Measurements from ENCODE around the gene DLGAP4. TPM values are rescaled to one million over a fixed set of nuclear protein-coding genes. Genes with fewer than 3 reads are reported as not detected.

DLGAP4 gene, protein sequence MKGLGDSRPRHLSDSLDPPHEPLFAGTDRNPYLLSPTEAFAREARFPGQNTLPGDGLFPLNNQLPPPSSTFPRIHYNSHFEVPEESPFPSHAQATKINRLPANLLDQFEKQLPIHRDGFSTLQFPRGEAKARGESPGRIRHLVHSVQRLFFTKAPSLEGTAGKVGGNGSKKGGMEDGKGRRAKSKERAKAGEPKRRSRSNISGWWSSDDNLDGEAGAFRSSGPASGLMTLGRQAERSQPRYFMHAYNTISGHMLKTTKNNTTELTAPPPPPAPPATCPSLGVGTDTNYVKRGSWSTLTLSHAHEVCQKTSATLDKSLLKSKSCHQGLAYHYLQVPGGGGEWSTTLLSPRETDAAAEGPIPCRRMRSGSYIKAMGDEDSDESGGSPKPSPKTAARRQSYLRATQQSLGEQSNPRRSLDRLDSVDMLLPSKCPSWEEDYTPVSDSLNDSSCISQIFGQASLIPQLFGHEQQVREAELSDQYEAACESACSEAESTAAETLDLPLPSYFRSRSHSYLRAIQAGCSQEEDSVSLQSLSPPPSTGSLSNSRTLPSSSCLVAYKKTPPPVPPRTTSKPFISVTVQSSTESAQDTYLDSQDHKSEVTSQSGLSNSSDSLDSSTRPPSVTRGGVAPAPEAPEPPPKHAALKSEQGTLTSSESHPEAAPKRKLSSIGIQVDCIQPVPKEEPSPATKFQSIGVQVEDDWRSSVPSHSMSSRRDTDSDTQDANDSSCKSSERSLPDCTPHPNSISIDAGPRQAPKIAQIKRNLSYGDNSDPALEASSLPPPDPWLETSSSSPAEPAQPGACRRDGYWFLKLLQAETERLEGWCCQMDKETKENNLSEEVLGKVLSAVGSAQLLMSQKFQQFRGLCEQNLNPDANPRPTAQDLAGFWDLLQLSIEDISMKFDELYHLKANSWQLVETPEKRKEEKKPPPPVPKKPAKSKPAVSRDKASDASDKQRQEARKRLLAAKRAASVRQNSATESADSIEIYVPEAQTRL
- polyA plus RNA-seq (ENCODE audit: insufficient read length in 4 of 4) = 10 to 100 TPM; 57.2 to 77.9 (median 63.3) TPM

DNA sequence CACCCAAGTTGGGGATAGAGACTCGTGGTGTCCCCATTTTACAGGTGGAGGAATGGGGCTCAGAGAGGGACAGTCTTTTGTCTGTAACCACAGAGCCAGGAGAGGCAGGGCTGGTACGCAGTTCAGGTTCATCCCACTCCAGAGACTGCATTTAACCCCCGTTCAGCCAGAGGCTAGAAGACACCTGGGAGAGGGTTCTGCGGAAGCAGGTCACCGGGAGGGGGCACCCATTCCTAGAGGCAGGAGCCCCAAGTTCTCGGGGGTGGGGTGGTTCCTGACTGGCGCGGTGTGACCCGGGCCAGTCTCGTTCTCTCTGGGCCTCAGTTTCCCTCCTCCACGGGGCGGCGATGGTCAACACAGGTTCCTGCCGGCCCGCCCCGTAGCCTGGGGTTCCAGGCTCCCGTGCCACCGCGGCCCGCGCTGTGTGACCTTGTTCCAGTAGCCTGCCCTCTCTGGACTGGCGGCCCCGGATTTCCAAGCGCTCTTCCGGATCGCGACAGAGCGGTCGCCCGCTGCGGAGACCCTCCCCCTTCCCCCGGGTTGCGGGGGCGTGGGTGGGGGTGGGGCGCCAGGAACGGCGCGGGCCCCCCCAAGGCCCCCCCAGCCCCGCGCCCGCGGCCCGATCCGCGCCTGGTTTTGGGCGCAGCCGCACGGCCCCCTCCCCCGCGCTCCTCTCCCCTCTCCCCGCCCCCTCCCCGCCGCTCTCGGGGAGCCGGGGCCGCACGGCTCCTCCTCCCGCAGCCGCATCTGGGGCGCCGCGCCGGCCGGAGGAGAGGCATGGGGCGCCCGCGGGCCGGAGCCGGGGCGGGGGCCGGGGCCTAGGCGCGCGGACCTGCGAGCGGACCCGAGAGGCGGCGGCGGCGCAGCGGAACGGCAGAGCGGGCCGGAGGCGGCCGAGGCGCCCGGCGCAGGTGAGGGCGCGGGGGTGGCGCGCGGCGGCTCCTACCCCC lies at the start of gene DLGAP4:
Gene DLGAP4, plus strand, starts transcription at position 738 of the 950 bp plus-strand sequence. CDS start 125,379 bp downstream, outside the sequence.
- DNase-seq (ENCODE audit: low read depth in 4 of 4, low spot score in 3 of 4) = no peak

DNA sequence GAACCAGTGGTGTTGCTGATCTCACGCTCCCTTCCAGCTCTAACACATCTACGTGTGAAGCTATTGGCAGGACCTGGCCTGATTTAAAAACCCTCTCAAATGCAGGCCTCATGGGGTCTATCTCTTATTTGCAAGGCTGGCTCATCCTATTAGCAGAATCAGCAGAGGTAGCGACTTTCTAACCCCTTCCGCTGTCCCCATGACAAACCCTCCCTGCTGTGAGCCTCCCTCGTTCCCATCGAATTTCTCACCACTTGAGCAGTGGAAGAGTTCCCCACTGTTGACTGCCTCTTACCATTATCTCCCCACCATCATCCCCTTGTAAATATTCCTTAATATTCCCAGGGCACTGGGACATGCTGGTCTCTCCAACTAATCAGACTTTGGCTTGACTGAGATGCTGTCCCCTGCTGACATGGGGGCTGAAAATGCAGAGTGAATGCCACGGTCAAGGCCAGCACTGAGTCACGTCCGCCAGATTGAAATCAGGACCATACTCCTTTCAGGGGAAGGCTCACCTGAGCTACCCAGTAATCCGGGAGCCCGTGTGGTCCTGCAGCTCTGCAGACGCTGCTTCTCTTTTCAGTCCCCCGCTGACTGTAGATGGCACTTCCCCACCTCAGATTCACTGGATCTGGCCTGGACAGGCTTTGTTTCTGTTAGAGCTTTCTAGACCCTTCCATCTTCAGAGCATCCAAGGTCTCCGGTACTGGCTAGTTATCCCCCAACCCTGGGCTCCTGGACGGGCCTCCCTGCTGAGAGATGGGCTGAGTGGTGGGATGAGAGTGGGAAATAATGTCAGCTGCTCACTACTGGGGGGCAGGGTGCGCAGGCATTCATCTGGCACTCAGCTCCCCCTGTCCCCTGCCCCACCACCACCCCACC lies 46.7 kb upstream of the DLGAP4 start:
- DNase-seq (ENCODE audit: low read depth in 4 of 4, low spot score in 3 of 4) = no peak

DNA sequence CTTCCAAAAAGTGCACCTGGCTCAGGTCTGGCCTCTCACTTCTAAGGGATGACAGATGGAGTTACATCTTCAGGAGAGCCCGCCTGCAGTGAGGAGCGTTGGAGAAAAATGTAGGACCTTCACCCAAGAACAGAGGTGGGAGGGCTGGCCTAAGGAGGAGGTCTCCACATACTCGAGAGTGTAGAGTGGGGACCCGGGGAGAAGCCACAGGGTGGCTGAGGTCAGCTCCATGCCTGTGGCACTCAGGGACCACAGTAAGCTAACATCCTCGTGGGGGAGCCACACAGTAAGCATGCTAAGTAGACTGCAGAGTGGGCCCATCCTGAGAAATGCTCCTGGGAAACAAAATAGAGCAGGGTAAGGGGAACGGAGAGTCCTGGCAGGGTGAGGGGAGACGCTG lies 45.8 kb upstream of the DLGAP4 start:
- no peak for DNase-seq (ENCODE audit: low read depth in 4 of 4, low spot score in 3 of 4)

DNA sequence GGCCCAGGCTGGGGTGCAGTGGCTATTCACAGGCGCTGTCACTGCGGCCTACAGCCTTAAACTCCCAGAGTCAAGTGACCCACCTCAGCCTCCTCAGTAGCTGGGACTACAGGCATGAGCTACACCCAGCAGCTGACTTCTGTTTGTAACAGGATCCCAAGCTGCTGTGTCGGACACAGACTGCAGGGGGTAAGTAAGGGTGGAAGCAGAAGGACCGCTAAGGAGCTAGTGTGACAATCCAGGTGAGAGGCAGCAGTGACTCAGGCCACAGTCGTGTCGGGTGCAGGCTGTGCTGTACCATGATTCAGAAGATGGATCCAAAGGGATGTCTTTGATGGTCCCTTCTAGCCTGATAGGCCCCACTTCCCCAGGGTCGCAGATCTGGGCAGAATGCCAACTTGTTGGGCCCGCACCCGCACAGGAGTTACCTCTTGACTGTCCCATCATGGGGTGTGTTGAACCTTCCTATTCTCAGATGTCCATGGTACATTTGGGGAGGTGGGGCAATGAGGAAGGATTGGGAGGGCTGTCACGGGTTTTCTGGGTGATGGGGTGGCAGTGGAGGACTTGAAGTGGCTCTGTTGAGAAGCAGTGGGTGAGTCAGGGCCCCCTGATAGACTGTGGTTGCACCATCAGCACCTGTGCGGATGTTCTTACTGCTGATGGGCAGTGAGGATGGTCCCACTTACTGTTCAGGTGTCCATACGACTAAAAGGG lies 44.6 kb upstream of the DLGAP4 start:
- DNase-seq (ENCODE audit: low read depth in 4 of 4, low spot score in 3 of 4) = no peak

- no peak for DNase-seq (ENCODE audit: low read depth in 4 of 4, low spot score in 3 of 4)
Observed at GRCh38 chr20:36262440-36262839, 43.7 kb upstream of the DLGAP4 start.

DNA sequence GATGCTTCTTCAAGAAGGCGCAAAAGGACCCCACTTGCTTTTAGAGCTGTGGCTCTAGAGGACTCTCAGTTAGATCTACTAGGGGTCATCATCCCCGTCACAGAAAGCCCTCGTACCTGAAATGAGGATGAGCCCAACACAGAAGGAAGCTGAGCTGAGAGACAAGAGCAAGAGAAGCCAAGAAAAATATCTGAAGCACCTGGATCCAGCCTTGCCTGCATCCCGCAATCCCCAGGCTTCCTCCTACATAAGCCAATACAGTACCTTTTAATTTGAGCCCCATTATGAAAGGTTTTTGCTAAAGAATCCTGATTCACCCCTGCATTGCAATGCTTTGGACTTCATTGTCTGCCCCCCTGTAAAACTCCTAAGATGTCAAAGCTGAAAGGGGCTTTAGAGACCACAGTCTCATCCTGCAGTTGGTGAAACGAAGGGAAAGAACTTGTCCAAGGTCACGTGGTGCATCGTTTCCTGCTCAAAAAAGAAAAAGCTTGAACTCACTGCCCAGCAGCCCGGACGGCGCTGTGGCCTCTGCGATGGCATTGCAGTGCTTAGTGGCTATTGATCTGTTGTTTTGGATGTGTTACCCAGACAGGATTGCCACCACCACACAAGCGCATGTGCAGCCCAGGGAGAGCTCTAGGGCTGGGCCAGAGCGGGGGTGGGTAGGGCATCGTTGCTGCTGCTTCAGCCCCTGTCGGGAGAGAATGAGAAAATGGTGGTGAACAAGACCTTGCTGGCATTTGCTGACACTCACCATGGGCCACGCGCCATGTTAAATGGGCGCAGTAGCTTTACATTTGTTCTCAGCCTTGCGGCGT lies 41.5 kb upstream of the DLGAP4 start:
- no peak for DNase-seq (ENCODE audit: low read depth in 4 of 4, low spot score in 3 of 4)

- DNase-seq (ENCODE audit: low read depth in 4 of 4, low spot score in 3 of 4) = no peak
Observed at GRCh38 chr20:36266189-36266588, 40.0 kb upstream of the DLGAP4 start.

DNA sequence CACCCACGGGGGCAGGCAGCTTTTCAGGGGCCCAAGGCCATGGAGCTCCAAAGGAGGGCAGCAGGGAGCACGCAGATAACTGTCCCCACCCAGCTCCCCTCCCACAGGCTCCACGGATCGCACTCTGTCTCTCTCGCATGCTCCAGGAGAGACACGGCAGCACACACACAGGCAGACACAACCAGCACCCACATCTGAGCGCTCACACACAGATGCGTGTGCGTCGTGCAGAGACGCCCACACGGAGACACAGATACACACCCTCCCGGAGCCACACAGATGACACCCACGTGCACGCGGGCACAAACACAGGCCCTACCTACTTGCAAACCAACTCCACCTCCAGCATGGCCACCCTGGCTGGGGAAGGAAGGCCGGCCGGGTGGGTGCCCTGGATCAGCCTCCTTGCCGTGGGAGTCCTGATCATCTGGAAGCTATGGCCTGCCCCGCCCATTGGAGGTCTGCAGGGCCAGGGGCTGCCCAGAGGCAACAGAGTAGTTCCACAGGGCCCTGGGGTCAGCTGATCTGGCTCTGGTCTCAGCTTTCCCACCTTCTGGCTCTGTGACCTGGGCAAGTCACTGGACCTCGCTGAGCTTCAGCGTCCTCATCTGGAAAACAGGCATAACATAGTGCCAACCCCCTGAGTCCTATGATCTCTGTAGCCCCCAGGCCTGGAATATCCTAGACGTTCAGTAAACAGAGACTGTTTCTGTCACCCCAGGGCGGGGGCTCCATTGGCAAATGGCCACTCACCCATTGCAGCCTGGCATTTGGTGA lies 38.3 kb upstream of the DLGAP4 start:
- DNase-seq (ENCODE audit: low read depth in 4 of 4, low spot score in 3 of 4) = no peak

- no peak for DNase-seq (ENCODE audit: low read depth in 4 of 4, low spot score in 3 of 4)
Observed at GRCh38 chr20:36268440-36269342, 37.4 kb upstream of the DLGAP4 start.

DNA sequence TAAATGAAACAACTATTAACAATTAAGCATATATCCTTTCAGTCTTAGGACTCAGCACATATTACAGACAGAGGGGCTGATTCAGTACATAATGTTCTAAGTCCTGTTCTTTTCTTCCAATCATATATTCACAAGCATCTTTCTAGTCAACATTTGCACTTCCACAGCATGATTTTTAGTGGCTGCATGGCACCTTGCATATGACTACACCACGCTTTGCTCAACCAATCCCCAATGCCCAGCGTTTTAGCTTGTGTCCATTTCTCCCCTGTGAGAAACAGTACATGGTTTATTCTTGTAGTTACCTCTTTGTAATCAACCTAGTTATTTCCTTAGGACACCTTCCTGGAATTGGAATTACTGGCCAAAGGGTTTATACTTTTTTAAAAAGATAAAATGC lies 36.6 kb upstream of the DLGAP4 start:
- DNase-seq (ENCODE audit: low read depth in 4 of 4, low spot score in 3 of 4) = no peak

DNA sequence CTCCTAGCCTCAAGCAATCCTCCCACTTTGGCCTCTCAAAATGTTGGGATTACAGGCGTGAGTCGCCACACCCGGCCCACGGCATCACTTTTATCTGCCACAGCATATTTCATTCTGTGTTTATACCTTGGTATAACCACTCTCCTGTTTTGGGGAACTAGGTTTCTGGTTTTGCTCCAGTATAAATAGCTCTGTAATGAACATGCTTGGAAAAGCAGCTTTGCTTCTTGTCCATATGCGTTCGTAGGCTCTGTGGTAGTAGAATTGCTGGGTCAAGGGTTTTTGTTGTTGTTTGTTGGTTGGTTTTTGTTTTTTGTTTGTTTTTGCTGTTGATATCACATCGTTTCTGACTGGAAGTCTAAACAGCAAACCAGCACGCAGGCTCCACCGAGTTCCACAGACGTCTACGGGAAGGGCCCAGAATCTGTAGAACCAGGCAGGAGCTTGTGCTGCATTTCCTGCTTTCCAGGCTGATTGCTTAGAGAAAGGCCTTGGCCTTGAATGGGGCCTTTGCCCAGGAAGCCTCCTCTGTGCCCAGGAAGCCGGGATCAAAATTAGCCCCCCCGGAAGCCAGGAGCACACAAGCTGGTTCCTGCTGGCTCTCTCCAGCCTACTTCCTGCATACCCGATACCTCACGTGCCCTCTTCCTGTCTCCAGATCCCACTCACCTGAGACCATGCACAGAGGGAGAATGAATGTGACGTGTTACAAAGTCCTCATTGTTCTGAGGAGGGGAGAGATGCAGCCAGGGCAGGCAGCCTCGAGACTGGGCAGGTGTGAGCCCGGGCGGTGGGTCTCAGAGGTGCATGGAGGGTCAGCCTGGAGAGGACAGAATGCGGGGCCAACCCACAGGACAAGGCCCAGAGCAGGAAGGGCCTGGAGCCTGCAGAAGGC lies 35.1 kb upstream of the DLGAP4 start:
- no peak for DNase-seq (ENCODE audit: low read depth in 4 of 4, low spot score in 3 of 4)

- no peak for DNase-seq (ENCODE audit: low read depth in 4 of 4, low spot score in 3 of 4)
Observed at GRCh38 chr20:36271639-36272546, 34.2 kb upstream of the DLGAP4 start.

GRCh38 chr20:36272547-36273220 lies 33.5 kb upstream of the DLGAP4 start:
- no peak for DNase-seq (ENCODE audit: low read depth in 4 of 4, low spot score in 3 of 4)
